Mucosa of stomach (tissue), 1 donor: ENCODE results near the gene BAZ2B.

Experiments
- H3K27me3 ChIP-seq: one replicate; pipeline ENCODE4 v1.7.0; 2013; ENCODE audit warnings: mild to moderate bottlenecking, low read length; ENCODE audit not compliant: control insufficient read depth, insufficient read depth
- H3K36me3 ChIP-seq: one replicate; pipeline ENCODE4 v1.7.0; 2013; ENCODE audit warnings: low read length; ENCODE audit not compliant: control insufficient read depth, insufficient read depth
- H3K4me1 ChIP-seq: one replicate; pipeline ENCODE4 v1.7.0; 2013; ENCODE audit warnings: mild to moderate bottlenecking, low read length; ENCODE audit not compliant: control insufficient read depth, insufficient read depth
- H3K4me3 ChIP-seq: one replicate; pipeline ENCODE4 v1.7.0; 2013; ENCODE audit warnings: low read length
- H3K9ac ChIP-seq: one replicate; pipeline ENCODE4 v1.7.0; 2013; ENCODE audit warnings: mild to moderate bottlenecking, low read length, moderate library complexity
- H3K9me3 ChIP-seq: one replicate; pipeline ENCODE4 v1.7.0; 2013; ENCODE audit warnings: mild to moderate bottlenecking, low read length, moderate library complexity; ENCODE audit not compliant: control insufficient read depth
- donor health status: Pancreatic carcinoma.

The BAZ2B gene

GRCh38 chr2:159513745-159514144, 102.6 kb downstream of the BAZ2B start:
- H3K36me3 ChIP-seq, result no peaks in the 10 kb centered on the region
- no peaks in the 10 kb centered on the region for H3K27me3 ChIP-seq
- no peak overlapping the region for H3K9ac ChIP-seq
- no peak overlapping the region for H3K4me3 ChIP-seq
- no peaks in the 10 kb centered on the region for H3K9me3 ChIP-seq
- peaks cover 8% of the 10 kb centered on the region for H3K4me1 ChIP-seq

- no peak overlapping the region for H3K4me3 ChIP-seq
- no peaks in the 10 kb centered on the region for H3K36me3 ChIP-seq
- peaks cover 20% of the 10 kb centered on the region for H3K4me1 ChIP-seq
These were observed 108.2 kb downstream of the BAZ2B start for GRCh38 chr2:159508140-159508539.

GRCh38 chr2:159506764-159507440, 109.4 kb downstream of the BAZ2B start:
- Histone ChIP-seq H3K9ac (no peak overlapping the region), H3K9me3 (no peaks in the 10 kb centered on the region), H3K4me3 (no peak overlapping the region), H3K27me3 (no peaks in the 10 kb centered on the region), H3K36me3 (no peaks in the 10 kb centered on the region), H3K4me1 (peaks cover 20% of the 10 kb centered on the region)

More at GRCh38 chr2:159508140-159508539, 108.2 kb downstream of the BAZ2B start:
- H3K9ac ChIP-seq, result no peak overlapping the region
- no peaks in the 10 kb centered on the region for H3K9me3 ChIP-seq
- no peaks in the 10 kb centered on the region for H3K27me3 ChIP-seq

- H3K4me3 ChIP-seq, result no peak overlapping the region
- peaks cover 20% of the 10 kb centered on the region for H3K4me1 ChIP-seq
- no peak overlapping the region for H3K9ac ChIP-seq
- no peaks in the 10 kb centered on the region for H3K9me3 ChIP-seq
- H3K36me3 ChIP-seq, result no peaks in the 10 kb centered on the region
- H3K27me3 ChIP-seq, result no peaks in the 10 kb centered on the region
These were observed 110.1 kb downstream of the BAZ2B start for GRCh38 chr2:159506202-159506601.

GRCh38 chr2:159505196-159505595, 111.2 kb downstream of the BAZ2B start:
- no peak overlapping the region for H3K4me3 ChIP-seq
- no peaks in the 10 kb centered on the region for H3K9me3 ChIP-seq
- H3K4me1 ChIP-seq, result peaks cover 20% of the 10 kb centered on the region
- H3K9ac ChIP-seq, result no peak overlapping the region
- H3K36me3 ChIP-seq, result no peaks in the 10 kb centered on the region
- no peaks in the 10 kb centered on the region for H3K27me3 ChIP-seq

GRCh38 chr2:159501743-159502142, 114.6 kb downstream of the BAZ2B start:
- no peak overlapping the region for H3K4me3 ChIP-seq

GRCh38 chr2:159497847-159498246, 118.5 kb downstream of the BAZ2B start:
- Histone ChIP-seq H3K4me1 (no peaks in the 10 kb centered on the region), H3K4me3 (no peak overlapping the region), H3K36me3 (no peaks in the 10 kb centered on the region), H3K9ac (no peak overlapping the region), H3K9me3 (no peaks in the 10 kb centered on the region), H3K27me3 (no peaks in the 10 kb centered on the region)

More at GRCh38 chr2:159501743-159502142, 114.6 kb downstream of the BAZ2B start:
- Histone ChIP-seq H3K36me3 (no peaks in the 10 kb centered on the region), H3K4me1 (peaks cover 10% of the 10 kb centered on the region), H3K27me3 (no peaks in the 10 kb centered on the region), H3K9me3 (no peaks in the 10 kb centered on the region), H3K9ac (no peak overlapping the region)

- Histone ChIP-seq H3K27me3 (no peaks in the 10 kb centered on the region), H3K36me3 (no peaks in the 10 kb centered on the region), H3K9me3 (no peaks in the 10 kb centered on the region), H3K4me3 (no peak overlapping the region), H3K4me1 (no peaks in the 10 kb centered on the region), H3K9ac (no peak overlapping the region)
These were observed 119.1 kb downstream of the BAZ2B start for GRCh38 chr2:159497256-159497655.

- Histone ChIP-seq H3K27me3 (no peaks in the 10 kb centered on the region), H3K36me3 (no peaks in the 10 kb centered on the region), H3K9ac (no peak overlapping the region), H3K9me3 (no peaks in the 10 kb centered on the region), H3K4me3 (no peak overlapping the region), H3K4me1 (no peaks in the 10 kb centered on the region)
These were observed 126.9 kb downstream of the BAZ2B start for GRCh38 chr2:159489476-159489875.

- H3K4me1 ChIP-seq, result no peaks in the 10 kb centered on the region
- no peak overlapping the region for H3K9ac ChIP-seq
These were observed 131.8 kb downstream of the BAZ2B start for GRCh38 chr2:159484532-159484931.

GRCh38 chr2:159476329-159476728, 140.0 kb downstream of the BAZ2B start:
- Histone ChIP-seq H3K9ac (no peak overlapping the region), H3K4me3 (no peak overlapping the region), H3K27me3 (no peaks in the 10 kb centered on the region), H3K4me1 (no peaks in the 10 kb centered on the region), H3K9me3 (no peaks in the 10 kb centered on the region), H3K36me3 (no peaks in the 10 kb centered on the region)

More at GRCh38 chr2:159484532-159484931, 131.8 kb downstream of the BAZ2B start:
- no peaks in the 10 kb centered on the region for H3K9me3 ChIP-seq
- no peaks in the 10 kb centered on the region for H3K27me3 ChIP-seq
- H3K4me3 ChIP-seq, result no peak overlapping the region
- no peaks in the 10 kb centered on the region for H3K36me3 ChIP-seq

GRCh38 chr2:159475793-159476192, 140.6 kb downstream of the BAZ2B start:
- no peaks in the 10 kb centered on the region for H3K4me1 ChIP-seq
- H3K27me3 ChIP-seq, result no peaks in the 10 kb centered on the region
- no peak overlapping the region for H3K4me3 ChIP-seq
- H3K36me3 ChIP-seq, result no peaks in the 10 kb centered on the region
- no peak overlapping the region for H3K9ac ChIP-seq
- H3K9me3 ChIP-seq, result no peaks in the 10 kb centered on the region

- H3K9me3 ChIP-seq, result no peaks in the 10 kb centered on the region
- no peak overlapping the region for H3K4me3 ChIP-seq
- no peaks in the 10 kb centered on the region for H3K27me3 ChIP-seq
- no peak overlapping the region for H3K9ac ChIP-seq
- no peaks in the 10 kb centered on the region for H3K36me3 ChIP-seq
- H3K4me1 ChIP-seq, result no peaks in the 10 kb centered on the region
These were observed 145.0 kb downstream of the BAZ2B start for GRCh38 chr2:159471340-159471739.
